HG03565 (cell line): ENCODE data around the gene TES.

Source experiments
- ATAC-seq: cut with Tn5 transposase; IDR thresholded peaks from one replicate; pipeline ENCODE4 v1.9.1; 2021; ENCODE audit warnings: mild to moderate bottlenecking, moderate library complexity; ENCODE audit not compliant: unreplicated experiment

The TES gene

DNA sequence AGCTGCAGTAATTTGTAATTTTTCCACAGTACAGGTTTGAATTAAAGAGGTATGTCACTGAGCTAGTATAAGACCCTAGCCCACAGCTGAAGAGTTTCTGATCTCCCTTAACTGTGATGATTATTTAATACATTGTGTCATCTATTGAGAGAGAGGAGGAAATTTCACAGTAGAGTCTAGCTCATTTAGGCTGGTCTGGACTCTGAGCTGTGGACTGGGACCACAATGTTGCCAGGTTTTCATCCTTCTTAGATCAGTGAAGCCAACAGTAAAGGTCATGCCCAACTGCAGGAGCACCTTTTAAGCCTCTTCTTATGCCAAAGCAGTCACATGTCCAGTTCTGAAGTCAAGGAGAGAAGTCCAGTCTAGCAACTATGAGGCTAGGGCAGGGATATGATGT lies 8.9 kb downstream of the TES start:
- no peak for ATAC-seq

DNA sequence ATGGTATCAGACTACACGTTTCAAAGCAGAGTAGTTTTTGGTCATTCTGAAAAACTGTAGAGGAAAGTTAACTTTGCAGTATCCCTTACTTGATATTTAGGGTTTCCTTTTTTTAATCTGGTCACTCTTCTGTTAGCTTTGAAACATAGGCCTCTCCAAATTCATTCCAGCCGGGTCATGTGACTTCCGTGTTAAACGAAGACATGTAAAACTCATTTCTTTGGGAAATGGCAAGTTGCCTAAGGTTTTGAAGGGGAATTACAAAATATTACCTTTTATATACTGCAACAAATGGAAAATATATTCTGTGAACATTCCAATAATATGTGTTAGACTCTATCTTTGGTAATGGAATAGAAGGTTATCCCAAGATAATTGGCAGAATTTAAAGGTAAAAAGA lies 9.5 kb downstream of the TES start:
- no peak for ATAC-seq

DNA sequence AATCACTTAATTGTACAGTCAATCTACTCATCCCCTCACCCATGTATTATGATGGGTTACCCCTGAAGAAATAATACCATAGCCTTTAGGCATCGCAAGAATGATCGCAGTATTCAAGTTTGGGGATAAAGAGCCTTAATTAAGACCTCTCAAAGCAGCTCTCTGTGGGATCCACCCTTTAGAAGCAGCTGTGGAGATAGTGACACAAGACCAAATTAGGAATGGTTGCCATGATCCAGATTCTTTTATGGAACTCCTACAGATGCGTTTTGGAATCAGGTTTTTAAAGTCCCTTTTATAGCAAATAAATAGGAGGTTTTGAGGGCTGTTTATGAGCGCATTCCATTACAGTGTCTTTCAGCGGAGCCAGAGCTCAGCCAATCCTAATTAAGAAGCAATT lies 12.2 kb downstream of the TES start:
- no peak for ATAC-seq

DNA sequence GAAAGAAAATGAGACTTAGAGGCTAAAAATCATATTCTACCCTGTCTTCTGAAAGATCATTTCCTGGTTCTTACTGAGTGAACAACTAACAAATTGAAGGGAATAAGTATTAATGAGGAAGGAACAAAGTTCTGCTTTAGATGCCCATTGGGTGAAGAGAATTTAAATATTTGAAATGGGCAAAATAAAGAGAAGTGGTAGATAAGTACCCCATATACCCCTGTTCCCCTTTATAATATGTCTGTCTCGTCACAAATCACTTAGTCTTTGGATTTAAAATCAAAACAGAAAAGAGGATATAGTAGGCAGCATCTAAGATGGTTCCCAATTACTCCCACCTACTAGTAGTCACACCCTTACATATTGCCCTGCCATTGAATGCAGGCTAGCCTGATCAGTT lies 13.2 kb downstream of the TES start:
- ATAC-seq = no peak

DNA sequence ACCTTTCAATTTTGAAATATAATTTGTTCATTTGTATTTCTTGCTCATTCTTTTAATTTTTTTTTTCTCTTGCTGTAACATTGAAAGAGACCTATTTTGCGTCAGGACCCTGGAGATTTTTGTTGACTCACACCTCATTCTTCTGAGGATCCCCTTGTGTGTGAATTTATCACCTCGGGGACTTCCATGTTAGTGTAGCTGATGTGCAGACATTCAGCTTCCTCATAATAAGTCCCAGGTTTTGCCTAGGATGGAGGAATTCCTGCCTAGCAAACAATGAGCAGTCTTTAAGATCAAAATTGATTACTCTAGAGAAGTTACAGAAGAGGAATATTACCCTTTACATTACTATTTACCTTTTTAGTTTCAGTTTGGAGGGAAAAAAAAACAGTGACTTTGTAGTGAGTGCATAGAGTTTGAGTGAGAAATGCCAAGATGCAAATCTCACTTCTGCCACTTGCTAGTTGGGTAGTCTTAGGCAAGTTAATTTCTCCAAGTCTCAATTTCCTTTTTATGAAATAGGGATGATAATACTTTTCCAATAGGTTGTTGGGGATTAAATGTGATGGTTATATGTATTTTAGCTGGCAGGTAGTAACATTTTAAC lies 14.3 kb downstream of the TES start:
- peak; percentile 32 for ATAC-seq

DNA sequence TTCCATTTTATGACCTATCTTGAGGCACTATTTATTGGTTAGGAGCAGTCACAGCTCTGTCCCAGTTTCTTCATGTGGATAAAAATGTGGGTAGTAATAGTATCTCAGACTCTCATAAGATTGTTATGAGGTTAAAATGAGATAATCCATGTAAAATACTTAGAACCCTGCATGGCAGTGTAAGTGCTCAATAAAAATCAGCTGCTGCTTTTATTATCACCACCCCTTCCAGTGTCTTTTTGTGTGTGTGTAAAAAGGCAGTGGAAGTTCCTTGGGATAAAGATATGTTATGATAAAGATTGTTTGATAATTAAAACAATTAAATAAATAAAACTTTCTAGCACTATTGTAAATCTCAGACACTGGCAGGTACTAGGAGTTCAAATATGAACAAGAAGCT lies 15.5 kb downstream of the TES start:
- ATAC-seq = no peak

DNA sequence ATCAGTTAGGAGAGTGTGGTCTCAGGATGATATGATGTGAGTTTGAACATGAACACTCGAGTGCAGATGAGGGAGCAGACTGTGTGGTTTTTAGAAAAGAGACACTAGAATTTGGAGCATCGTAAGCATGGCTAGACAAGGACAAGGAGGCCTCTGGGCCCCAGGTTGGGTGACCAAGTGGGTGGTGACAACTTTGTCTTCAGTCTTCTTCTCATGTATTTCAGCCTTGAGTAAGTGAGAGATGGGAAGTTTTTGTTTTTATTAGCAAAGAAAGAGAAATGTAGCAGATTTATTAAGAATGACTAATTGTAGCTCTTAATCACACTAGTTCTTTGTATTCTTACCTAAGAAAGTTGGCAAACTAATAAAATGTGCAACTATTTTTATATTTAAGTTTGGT lies 16.3 kb downstream of the TES start:
- ATAC-seq = no peak

DNA sequence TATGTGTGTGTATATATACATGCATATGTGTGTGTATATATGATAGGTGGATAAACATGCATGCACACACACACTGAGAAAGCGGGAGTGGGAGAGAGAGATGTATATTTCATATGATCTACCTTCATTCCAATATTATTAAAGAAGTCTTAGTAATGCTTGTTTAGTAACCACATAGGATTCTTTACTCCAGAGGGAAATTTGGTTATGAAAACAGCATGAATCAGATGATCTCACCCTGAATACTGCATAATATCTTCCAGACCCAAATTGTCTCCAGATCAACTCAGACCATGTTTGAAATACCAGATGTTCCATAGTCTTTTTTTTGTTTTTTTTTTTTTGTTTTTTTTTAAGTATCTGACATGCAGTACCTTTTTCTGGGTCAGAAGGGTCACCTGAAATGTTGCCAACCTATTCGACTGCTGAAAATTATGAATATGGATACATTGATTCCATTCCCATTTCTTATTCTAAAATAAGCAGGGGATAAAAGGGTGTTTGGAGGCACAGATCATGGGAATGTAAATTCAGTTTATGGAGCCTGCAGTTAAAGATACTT lies 17.4 kb downstream of the TES start:
- no peak for ATAC-seq

DNA sequence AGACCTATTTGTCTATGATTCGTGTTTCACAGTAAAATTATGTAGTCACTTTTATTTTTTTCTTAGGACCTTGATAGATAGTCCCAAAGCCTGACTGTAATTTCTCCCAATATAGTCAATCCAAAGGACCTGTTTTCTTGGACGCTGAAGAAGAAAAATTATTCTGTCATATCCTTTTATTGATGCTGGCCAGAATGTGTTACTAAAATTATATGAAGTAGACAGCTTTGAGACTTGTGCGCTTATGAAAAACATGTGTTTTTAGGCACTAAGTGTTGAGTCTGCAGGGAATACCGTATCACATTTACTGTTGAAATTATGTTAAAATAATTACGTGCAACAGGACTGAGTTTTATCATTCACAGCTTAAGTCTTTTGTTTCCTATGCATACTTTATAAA lies 17.9 kb downstream of the TES start:
- ATAC-seq = no peak

DNA sequence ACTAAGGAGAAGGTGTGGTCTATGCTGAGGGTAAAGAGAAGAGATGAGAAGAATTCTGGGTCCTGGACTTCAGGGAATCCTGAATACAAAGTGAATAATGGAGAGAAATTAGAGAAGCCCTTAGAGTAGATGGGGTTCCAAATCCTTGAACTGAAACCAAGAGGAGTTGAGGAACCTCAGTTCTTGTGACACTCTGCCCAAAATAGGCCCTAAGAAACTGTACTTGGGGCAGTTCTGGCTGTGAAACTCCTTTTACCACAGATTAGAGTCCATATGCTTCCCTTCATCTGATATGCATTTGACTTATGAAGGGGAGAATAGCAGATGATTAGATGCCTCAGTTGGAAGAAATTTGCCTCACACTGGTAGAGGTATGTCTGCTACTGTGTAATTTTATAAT lies 19.0 kb downstream of the TES start:
- ATAC-seq = peak; percentile 42

DNA sequence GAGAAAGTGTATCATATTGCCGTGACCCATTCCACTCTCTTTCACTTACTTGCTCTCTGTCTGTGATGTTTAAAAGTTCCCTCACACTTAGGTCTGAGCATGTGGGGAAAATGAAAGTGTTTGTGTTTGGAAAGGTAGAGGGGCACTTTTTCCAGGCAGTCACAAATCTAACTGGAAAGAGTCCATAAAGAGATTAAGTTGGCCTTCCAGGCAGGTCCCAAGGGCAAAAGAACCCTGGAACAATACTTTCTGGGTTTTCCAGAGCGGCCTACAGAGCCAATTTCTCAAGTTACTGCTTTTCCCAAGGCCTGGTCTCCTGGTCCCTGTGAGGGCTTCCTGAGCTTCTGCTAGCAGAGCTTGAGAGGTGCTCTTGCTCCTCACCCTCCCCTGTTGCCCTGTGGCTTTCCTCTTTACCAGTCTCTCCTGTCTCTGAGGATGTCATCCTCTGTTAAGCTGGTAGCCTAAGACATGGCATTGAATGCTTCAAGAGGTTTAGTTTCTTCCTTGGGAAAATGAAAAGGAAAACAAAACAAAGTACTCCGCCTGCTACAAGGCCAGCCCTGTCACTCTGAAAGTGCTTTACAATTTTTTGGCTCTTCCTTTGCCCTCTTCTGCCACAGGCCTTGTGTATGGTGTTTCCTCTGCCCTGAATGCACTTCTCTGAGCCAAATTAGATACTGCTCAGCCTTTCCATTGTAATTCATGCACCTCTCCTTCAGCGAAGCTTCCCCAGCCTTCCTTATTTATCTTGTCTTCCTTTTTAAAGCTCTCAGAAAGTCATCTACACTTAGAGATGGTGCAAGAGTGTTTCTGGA lies 20.1 kb downstream of the TES start:
- ATAC-seq = no peak

DNA sequence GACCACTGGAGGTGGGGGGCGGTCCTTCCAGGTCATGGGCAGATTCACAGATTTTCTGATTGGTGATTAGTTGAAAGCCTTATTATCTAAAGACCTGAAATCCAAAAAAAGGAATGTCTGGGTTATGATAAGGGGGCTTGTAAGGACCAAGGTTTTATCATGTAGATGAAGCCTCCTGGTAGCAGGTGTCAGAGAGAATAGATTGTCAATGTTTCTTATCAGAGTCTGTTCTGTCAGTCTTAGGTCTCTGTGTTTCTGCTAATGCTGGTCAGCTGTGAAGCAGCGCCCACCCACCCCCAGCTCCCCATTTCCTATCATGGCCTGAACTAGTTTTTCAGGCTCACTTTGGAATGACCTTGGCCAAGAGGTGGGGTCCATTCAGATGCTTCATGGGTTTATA lies 21.2 kb downstream of the TES start:
- no peak for ATAC-seq

DNA sequence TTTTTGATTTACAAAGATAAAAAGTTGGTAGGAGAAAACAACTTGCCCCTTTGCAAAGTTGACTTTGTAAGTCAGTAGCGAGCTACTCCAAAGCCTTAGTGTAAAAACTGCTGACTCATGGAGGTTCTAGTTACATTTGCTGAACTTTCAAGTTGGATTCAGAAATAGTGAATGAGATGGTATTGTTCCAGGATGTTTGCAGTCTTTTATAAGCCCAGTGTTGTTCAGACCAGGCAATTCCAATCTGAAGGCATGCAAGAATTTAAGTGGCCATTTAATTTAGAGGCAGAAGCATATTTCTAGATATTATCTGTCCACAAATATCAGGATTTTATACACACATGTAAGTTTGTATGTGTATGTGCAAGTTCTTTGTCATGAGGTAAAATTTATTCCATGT lies 21.6 kb downstream of the TES start:
- no peak for ATAC-seq

DNA sequence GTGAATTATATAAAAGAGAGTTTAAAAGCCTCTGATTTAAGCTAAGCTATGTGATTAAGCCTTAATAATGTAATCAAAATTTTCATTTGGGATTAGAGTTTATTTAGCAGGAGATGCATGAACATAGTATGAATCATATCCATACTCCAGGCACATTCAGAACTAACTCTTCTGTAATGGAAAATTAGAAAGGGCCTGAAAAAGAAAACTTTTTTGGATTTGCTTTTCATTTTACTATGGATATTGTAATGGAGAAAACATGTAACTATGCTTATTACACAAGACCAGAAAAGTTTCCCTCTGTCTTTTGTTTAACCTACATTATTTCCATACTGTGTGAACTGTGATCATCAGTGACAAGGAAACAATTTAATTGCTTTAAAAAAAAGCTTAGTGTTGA lies 22.0 kb downstream of the TES start:
- no peak for ATAC-seq

DNA sequence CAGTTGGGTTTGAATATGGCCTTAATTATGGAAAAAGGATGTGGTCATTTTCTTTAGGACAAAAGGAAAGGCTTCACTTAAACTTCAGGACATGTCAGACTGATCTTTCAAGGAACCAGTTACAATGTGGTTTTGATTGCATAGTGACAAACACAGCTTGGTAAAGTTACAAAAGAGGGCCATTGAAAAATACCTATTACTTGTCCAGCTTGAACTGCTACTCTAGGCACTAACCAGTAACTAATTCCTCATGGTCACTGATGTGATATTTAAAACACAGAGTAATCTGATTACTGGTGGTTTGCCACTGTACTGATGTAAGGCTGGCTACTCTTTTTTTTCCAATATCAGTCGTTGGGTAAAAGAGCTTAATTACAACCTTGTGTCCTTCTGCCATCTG lies 22.6 kb downstream of the TES start:
- ATAC-seq = no peak

DNA sequence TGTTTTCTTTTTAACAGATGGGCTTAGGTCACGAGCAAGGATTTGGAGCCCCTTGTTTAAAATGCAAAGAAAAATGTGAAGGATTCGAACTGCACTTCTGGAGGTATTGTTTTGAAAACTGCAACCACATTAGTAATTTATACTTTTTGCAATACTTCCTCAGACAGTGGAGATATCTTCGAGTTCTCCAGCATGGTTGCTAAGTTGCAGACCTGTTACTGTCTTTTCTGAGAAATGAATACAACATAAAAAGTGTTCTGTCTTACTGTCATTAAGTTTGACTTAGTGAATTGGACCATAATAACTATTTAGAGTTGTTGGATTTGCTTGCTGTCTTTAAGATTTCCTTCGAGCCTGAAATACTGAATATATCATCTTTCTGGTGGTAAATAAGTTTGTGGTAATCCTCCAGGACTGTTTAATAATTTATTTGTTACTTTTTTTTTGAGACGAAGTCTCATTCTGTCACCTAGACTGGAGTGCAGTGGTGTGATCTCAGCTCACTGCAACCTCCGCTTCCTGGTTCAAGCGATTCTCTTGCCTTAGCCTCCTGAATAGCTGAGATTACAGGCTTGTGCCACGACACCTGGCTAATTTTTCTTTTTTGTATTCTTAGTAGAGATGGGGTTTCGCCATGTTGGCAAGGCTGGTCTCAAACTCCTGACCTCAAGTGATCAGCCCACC lies 24.3 kb downstream of the TES start:
- ATAC-seq = no peak

DNA sequence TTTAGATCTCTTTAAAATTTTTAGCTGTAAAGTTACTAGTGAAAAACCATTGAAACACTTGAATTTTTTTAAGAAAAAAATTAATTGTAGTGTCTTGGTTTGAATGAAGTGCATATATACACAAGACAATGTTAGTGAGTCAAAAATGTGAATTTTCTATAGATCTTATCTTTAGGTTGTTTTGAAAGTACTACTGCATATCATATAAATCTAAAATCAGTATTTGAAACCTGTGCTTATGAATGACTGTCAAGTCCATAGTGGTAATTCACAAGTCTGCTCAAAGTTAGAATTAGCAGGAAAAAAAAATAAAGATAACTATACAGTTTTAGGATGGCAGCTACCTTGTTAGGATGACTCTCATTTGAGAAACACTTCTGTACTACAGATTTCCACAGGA lies 25.0 kb downstream of the TES start:
- no peak for ATAC-seq

DNA sequence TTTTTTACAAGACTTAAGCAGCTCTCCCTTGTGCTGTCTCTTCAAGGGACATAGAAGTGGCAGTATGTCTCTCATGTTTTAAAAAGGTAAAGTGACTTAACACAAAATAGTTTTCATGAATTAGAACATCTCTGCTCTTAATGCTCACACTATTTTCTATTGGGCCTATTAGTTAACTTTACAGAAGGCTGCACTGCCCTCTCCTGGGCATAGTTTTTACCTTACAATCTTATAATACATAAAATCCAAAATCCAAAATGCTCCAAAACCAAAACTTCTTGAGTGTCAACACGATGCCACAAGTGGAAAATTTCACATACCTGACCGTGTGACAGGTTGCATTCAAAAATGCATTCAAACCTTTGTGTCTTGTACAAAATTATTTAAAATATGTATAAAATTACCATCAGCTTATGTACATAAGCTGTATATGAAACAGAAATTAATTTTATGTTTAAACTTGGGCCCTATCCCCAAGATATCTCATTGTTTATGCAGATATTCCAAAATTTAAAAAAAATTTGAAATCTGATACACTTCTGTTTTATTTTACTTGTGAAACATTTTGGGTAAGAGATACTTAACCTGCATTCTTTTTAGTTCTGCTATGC lies 25.8 kb downstream of the TES start:
- peak; percentile 47 for ATAC-seq

DNA sequence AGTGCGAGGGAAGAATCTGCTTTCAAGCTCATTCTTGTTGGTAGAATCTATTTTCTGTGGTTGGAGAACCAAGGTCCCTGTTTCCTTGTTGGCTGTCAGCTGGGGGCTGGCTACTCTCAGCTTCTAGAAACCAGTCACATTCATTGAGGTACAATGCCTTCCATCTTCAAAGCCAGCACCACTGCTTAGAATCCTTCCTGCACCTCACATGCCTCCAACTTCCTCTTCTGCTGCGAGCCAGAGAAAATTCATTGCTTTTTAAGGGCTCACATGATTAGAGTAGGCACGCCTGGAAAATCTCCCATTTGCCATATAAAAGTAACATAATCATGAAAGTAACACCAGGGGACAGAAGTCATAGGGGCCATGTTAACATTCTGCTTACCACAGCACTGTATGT lies 28.7 kb downstream of the TES start:
- ATAC-seq = no peak

DNA sequence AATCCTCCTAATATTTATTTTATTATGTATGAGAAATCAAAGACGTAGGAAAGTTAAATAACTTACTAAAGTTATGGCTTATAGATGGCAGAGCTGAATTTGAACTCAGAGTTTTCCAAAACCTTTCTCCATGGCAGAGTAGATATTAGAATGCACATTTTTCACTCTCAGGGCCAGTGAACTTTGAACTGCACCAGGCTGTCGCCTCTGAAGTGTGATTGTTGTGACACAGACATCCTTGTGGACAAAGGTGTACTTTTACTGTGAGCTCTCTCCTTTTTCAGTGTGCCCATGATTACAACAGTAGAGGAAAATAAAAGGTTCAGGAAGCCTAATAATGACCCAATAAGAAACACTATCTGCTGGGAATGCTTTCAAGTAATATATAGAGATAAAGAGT lies 29.1 kb downstream of the TES start:
- ATAC-seq = no peak

DNA sequence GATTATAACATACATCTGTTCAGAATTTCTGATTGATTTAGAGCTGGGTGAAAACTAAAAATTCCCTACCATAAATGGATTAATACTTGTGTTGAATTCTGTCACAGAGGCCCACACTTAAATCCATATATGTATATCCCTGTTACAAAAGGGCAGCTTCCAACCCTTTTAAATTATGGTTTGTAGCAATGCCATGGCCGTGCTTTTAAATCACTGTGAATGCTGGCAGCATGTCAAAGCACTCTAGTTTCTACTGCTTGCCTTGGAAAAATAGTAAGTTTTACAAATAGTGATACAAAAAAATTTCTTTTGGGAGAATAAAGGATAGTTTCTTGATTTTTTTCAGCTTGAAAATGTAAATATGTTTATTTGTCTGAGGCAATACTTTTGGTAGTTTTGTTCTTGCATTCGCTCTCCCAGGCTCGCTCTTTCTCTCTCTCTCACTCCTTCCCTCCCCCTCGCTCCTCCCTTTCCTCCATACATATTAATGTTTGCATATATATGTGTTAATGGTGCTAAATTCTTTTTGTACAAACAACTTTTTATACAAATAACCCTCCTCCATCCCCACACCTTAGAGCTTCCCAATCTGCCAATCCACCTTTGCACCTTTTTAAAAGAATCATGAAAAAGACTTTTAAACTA lies 29.8 kb downstream of the TES start:
- ATAC-seq = no peak
